LoVo (cell line): Measurements from ENCODE around the gene MACROD1.
"Not testable (repeated sequence)": the region's sequence is repeated elsewhere in the genome, so short reads cannot be mapped to it uniquely, and the experiment has no call there.

Experiments used
- DNase-seq: peaks from one replicate; pipeline ENCODE4 v3.0.0-alpha.2; 2016; ENCODE audit warnings: low spot score

Gene MACROD1

GRCh38 chr11:64185693-64186491 lies 20.0 kb upstream of the MACROD1 start, which contains the start of gene STIP1:
STIP1 (plus strand) TSS chr11:64186171; CDS start chr11:64186262, 91 bp downstream.
- DNase-seq: peak; percentile 99

- DNase-seq: no peak
These were observed 19.3 kb upstream of the MACROD1 start for GRCh38 chr11:64185175-64185692.

GRCh38 chr11:64183890-64184289 lies 18.0 kb upstream of the MACROD1 start:
- DNase-seq: no peak

- peak; percentile 68 for DNase-seq
These were observed 15.8 kb upstream of the MACROD1 start for GRCh38 chr11:64181506-64182411.

- no peak for DNase-seq
These were observed 15.0 kb upstream of the MACROD1 start for GRCh38 chr11:64180891-64181290.

- DNase-seq: no peak
These were observed 13.2 kb upstream of the MACROD1 start for GRCh38 chr11:64178951-64179639.

- no peak for DNase-seq
These were observed 12.3 kb upstream of the MACROD1 start for GRCh38 chr11:64178203-64178602.

- no peak for DNase-seq
These were observed 10.8 kb upstream of the MACROD1 start for GRCh38 chr11:64176751-64177150.

- DNase-seq: no peak
These were observed 7.9 kb upstream of the MACROD1 start for GRCh38 chr11:64173616-64174355.

GRCh38 chr11:64170419-64170818 lies 4.5 kb upstream of the MACROD1 start:
- no peak for DNase-seq

GRCh38 chr11:64165481-64165841 lies 452 bp downstream of the MACROD1 start:
- DNase-seq: no peak

GRCh38 chr11:64164392-64165312 lies 1.3 kb downstream of the MACROD1 start:
- DNase-seq: no peak

GRCh38 chr11:64163951-64164350 lies 2.0 kb downstream of the MACROD1 start:
- DNase-seq: no peak

- DNase-seq: not testable (repeated sequence)
These were observed 3.1 kb downstream of the MACROD1 start for GRCh38 chr11:64162769-64163168.

- DNase-seq: no peak
These were observed 4.9 kb downstream of the MACROD1 start for GRCh38 chr11:64161037-64161436.

- DNase-seq: no peak
These were observed 8.1 kb downstream of the MACROD1 start for GRCh38 chr11:64157631-64158394.

- DNase-seq: no peak
These were observed 9.5 kb downstream of the MACROD1 start for GRCh38 chr11:64156235-64157011.

GRCh38 chr11:64153812-64154211 lies 12.1 kb downstream of the MACROD1 start:
- DNase-seq: no peak
